ES-I3 (cell line): ENCODE measurements around the gene UXT.

Experiments used
- H3K36me3 ChIP-seq: 2 replicates; pipeline ENCODE4 v1.6.1; 2013; ENCODE audit warnings: mild to moderate bottlenecking, low read length, control low read depth, moderate library complexity; ENCODE audit not compliant: insufficient read depth
- H3K4me1 ChIP-seq: 2 replicates; pipeline ENCODE4 v1.6.1; 2013; ENCODE audit warnings: mild to moderate bottlenecking, control low read depth, low read length; ENCODE audit not compliant: insufficient read depth
- H3K9ac ChIP-seq: 2 replicates; pipeline ENCODE4 v1.6.1; 2013; ENCODE audit warnings: low read depth, mild to moderate bottlenecking, low read length, moderate library complexity
- H3K9me3 ChIP-seq: 2 replicates; pipeline ENCODE4 v1.6.1; 2013; ENCODE audit warnings: mild to moderate bottlenecking, low read length, moderate library complexity; ENCODE audit not compliant: control insufficient read depth, insufficient read depth

The UXT gene

DNA sequence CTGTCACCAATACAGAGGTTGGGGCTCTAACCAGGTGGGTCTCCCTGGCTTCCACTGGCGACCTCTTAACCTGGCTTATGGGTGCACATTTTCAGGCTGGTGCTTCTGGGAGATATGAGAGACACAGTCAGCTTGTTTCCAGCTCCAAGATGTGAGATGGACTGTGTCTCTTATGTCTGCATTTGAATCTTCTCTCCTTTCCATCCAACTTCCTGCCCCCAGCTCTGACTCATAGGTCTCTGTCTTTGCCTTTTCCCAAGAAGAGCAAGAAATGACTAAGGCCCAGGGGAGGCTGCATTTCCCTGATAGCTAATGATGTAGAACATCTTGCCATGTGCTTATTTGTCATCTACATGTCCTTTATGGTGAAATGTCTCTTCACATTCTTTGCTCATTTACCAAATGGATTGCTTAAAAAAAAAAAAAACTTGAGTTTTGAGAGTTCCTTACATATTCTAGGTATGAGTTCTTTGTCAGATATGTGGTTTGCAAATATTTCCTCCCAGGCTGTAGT is 3.2 kb upstream of the UXT start:
- Histone ChIP-seq H3K9ac (no peak overlapping the region), H3K9me3 (no peaks in the 10 kb centered on the region; the same call in 1 of the 2 replicates), H3K4me1 (peaks cover 9% of the 10 kb centered on the region; the same call in 1 of the 2 replicates), H3K36me3 (no peaks in the 10 kb centered on the region)

DNA sequence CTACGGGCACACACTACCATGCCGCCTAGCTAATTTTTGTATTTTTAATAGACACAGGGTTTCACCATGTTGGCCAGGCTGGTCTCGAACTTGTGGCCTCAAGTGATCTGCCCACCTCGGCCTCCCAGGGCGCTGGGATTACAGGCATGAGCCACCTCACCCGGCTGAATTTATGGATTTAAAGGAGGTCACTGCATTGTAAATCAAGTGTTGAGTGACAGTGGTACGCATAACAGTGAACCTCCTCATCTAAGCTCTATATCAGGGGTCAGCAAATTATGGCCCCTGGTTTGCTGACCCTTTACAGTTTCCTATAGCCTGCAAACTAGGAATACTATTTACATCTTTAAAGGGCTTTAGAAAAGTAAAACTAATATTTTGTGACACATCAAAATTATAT is 2.6 kb upstream of the UXT start:
- Histone ChIP-seq H3K9me3 (no peaks in the 10 kb centered on the region; the same call in 1 of the 2 replicates), H3K4me1 (peaks cover 9% of the 10 kb centered on the region; the same call in 1 of the 2 replicates), H3K36me3 (no peaks in the 10 kb centered on the region; the same call in 1 of the 2 replicates), H3K9ac (no peak overlapping the region)

DNA sequence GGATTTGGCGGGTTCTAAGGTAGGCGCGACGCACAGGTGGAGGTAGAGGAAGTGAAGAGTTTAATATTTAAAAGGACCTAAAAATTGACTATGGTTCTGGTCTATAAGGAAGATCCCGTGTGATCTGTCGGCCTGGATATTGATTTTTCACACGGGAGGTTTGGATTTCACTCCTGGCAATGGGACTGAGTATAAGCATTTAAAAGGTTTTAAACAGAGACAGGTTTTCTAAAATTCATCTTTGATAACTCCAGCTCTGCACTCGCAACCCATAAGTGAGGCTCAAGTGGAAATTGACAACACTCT is 394 bp upstream of the UXT start:
- Histone ChIP-seq H3K36me3 (no peaks in the 10 kb centered on the region; the same call in 1 of the 2 replicates), H3K9me3 (no peaks in the 10 kb centered on the region), H3K4me1 (peaks cover 9% of the 10 kb centered on the region; the same call in 1 of the 2 replicates), H3K9ac (peak overlapping the region; percentile 62; the same call in 1 of the 2 replicates)

DNA sequence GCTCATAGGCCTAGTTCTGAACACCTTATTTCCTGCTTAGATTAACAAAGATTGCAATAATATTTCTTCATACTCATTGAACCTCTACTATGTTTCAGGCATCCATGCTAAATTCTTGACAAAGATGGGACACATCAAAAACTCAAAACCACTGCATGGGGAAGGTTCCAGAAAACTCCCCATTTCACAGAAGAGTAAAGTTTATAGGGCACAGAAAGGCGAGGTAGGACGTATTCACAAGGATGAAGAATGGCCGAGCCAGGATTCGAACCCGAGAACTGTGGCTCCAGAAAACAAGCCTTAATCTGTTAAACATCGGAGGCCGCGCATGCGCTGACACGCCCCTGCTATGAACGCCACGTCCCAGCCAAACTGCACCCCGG is 688 bp downstream of the UXT start:
- Histone ChIP-seq H3K9ac (peak overlapping the region; percentile 62), H3K9me3 (no peaks in the 10 kb centered on the region), H3K4me1 (peaks cover 9% of the 10 kb centered on the region; the same call in 1 of the 2 replicates), H3K36me3 (no peaks in the 10 kb centered on the region; the same call in 1 of the 2 replicates)

DNA sequence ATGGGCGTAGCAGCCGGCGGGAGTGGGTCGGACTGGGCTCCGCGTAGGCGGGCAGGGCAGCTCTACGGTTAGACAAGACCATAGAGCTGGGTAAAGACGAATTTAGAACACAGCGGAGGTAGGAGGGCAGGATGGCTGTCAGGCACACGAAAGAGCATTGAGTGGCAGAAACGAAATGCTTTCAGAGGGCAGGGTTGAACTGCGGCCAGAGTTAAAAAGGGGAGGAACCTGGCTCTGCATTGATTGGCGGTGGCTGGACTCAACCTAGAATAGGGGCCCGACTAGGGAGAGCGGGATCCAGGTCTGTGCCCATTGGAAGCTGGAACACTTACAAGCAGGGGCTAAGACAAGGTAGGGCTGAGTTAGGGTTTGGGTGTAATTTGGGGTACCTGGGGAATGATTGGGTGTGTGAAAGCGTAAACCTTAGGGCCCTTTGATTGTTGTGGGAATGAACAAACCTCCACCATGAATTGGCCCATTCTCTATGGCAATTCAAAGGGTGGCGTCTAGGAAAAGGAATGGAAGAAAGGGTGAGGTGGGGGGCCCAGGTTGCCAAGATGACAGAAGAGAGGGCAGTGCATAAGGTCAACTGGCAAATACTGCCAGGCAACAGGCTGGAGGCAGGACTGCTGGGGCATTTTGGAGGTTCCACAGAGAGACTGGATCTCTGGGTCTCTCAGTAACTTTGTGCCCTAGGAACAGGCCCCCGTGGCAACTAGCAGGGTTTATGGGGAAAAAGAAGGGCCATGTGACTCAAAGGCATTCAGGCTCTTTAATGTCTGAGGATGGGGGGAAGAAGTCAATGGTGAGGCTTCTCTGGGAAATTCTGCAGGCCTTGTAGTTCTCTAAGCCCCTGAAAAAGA is 7.7 kb downstream of the UXT start:
- H3K4me1 ChIP-seq = no peaks in the 10 kb centered on the region
- peaks cover 2% of the 10 kb centered on the region; the same call in 1 of the 2 replicates for H3K36me3 ChIP-seq
- peak overlapping the region; percentile 66; the same call in 1 of the 2 replicates for H3K9ac ChIP-seq
- no peaks in the 10 kb centered on the region for H3K9me3 ChIP-seq

DNA sequence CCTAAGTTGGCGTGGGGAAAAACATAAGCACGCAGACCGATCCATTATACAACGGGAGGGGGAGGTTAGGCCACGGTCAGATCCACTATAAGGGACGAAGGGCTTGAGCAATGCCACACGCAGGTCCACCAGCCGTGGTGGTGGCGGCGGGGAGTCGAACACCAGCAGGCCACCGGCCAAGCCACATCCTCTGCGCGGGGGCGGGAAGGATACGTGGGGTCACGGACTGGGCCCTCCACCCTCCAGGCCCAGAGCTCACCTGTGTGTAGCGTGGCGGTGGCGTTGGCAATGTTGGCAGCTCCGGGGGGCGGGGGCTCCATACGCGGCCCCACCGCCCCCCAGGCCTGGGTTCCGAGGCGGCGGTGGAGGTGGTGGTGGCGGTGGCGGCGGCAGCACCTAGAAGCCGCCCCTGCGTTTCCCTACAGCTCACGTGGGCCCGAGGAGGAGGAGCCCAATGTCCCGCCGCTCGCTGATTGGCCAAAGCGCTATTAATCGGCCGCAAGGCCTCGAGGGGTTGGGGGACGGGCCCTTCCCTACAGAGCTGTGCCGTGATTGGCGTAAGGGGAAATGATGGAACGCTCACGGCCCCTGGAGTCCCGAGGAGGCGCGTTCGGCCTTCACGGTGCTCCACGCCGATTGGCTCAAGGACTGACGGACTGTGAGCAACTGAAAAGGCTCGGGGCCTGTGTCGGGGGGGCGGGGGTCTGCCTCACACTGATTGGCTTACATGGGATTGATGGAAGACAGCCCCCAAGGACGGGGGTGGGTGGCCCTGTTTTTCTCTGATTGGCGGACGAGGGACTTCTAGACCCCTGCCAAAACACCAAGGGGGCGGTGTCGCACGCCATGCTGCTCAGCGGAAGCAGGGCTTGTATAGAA is 8.6 kb downstream of the UXT start, which contains the start of gene ELK1:
Gene ELK1 (minus strand): TSS at position 400 of the 879 bp plus-strand sequence. CDS start 9,122 bp downstream, outside the sequence.
- H3K36me3 ChIP-seq = peaks cover 2% of the 10 kb centered on the region; the same call in 1 of the 2 replicates
- H3K9ac ChIP-seq = peak within 1 kb of the TSS; percentile 66; the same call in 1 of the 2 replicates
- no peaks in the 10 kb centered on the region for H3K4me1 ChIP-seq
- no peaks in the 10 kb centered on the region for H3K9me3 ChIP-seq

DNA sequence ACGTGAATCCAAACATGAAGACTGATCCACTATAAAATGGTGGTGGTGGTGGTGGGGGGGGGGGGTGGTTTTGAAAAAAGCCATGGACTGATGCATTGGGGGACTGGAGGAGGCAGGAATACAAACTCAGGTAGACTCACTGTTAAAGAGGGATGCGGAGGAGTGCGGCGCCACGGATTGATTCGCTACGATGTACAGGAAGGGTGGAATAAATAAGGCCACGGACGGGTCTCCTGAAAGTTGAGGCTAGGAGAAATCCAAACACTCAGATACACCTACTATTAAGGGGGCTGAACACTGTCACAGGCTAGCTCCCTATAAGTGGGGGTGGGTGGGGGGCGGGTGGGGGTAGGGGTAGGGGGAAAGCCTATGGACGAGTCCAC is 9.2 kb downstream of the UXT start:
- H3K4me1 ChIP-seq = no peaks in the 10 kb centered on the region
- peak overlapping the region; percentile 26; the same call in 1 of the 2 replicates for H3K9ac ChIP-seq
- H3K36me3 ChIP-seq = peaks cover 2% of the 10 kb centered on the region; the same call in 1 of the 2 replicates
- H3K9me3 ChIP-seq = no peaks in the 10 kb centered on the region

DNA sequence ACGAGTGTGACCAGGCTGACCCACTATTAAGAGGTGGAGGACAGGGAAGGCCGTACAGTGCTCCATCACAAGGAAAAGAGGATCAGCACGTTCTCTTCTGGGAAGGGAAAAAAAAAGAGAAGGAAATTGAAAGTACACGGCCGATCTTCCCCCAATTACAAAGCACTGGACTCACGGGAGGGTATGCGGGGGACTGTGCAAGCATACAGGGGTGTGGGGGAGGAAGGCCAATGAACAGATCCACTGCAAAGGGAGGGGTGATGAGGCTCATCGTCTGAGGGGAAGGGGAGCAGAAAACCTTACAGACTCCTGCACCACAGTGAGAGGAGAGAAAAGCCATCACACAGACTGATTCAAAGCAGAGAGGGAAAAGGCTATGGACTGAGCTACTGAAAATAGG is 9.7 kb downstream of the UXT start:
- Histone ChIP-seq H3K9ac (peak overlapping the region; percentile 26; the same call in 1 of the 2 replicates), H3K9me3 (no peaks in the 10 kb centered on the region), H3K36me3 (peaks cover 2% of the 10 kb centered on the region; the same call in 1 of the 2 replicates), H3K4me1 (no peaks in the 10 kb centered on the region; the same call in 1 of the 2 replicates)

DNA sequence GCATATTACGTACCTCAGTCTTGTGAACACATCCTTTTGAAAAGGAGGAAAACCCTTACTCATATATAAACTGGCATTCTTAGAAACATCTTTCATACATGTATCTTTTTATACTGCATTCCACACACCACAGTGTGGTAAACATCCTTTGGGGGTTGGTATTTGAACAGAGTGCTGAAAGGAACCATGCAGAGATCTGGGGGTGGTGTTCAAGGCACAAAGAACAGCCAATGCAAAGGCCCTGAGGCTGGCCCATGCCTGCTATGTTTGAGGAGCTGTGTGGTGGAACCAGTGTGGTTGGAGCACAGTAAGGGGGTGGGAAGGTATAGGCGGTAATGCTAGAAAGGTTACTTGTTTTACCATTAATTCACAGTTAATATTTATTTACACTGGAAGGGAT is 10.6 kb downstream of the UXT start:
- Histone ChIP-seq H3K36me3 (peaks cover 2% of the 10 kb centered on the region; the same call in 1 of the 2 replicates), H3K9me3 (no peaks in the 10 kb centered on the region), H3K4me1 (no peaks in the 10 kb centered on the region; the same call in 1 of the 2 replicates), H3K9ac (no peak overlapping the region)

DNA sequence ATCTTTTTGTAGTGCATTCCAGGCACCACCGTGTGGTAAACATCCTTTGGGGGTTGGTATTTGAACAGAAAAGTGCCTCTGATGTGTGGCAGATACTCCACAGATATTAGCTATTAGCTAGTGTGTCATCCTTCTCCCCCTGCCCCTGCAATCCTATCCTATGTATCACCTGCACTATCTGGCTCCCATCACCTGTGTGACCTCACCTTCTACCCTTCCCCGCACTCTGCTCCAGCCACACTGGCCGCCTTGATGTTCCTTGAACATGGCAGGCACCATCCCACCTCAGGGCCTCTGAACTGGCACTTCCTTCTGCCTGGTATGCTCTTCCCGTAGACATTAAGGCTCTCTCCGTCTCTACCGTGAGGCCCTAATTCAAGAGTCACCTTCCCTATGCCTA is 12.3 kb downstream of the UXT start:
- no peaks in the 10 kb centered on the region for H3K9me3 ChIP-seq

DNA sequence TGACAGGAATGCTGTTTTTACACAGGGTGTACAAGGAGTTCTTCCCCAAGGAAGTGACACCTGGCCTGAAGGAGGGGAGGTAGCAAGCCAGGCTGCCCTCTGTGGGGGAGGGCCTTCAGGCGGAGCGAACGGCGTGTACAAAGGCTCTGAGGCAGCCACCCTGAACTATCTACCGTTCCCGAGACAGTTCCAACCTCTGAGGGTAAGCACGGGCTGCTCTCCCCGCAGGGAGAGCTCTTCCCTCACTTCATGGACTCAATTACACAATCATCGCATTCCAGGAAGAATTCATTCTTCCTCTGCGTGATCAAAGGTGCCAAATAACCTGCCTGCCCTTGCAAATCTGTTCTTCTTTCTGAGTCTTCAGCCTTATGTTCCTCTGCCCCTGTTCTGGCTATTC is 13.4 kb downstream of the UXT start:
- no peak overlapping the region for H3K9ac ChIP-seq
- H3K36me3 ChIP-seq = peaks cover 7% of the 10 kb centered on the region
- no peaks in the 10 kb centered on the region; the same call in 1 of the 2 replicates for H3K4me1 ChIP-seq
- no peaks in the 10 kb centered on the region for H3K9me3 ChIP-seq

More for the DNA sequence above, 12.3 kb downstream of the UXT start:
- Histone ChIP-seq H3K36me3 (peaks cover 2% of the 10 kb centered on the region; the same call in 1 of the 2 replicates), H3K9ac (no peak overlapping the region), H3K4me1 (no peaks in the 10 kb centered on the region; the same call in 1 of the 2 replicates)

DNA sequence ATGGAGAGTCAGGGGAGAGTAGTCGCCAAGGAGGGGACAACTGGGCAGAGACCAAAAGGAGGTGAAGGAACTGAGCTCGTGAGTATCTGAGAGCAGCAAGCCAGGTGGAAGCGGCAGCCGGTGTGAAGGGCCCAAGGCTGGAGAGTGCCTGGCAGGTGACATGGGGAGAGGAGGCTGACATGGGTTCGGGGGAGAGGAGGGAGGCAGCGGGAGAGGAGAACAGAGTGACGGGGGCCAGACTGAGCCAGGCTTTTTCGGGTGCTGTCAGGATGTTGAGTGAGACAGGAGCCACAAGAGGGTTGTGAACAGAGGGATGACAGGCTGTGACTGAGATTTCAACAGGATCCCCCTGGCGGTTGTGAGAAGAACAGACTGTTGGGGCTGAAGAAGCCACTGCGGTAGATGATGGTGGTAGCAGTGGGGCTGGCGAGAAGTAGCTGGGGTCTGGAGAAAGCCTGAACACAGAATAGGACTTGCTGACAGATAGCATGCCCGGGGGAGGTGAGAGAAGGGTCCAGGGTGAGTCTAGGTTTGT is 14.4 kb downstream of the UXT start:
- Histone ChIP-seq H3K9me3 (no peaks in the 10 kb centered on the region; the same call in 1 of the 2 replicates), H3K4me1 (no peaks in the 10 kb centered on the region; the same call in 1 of the 2 replicates), H3K9ac (no peak overlapping the region), H3K36me3 (peaks cover 15% of the 10 kb centered on the region)

DNA sequence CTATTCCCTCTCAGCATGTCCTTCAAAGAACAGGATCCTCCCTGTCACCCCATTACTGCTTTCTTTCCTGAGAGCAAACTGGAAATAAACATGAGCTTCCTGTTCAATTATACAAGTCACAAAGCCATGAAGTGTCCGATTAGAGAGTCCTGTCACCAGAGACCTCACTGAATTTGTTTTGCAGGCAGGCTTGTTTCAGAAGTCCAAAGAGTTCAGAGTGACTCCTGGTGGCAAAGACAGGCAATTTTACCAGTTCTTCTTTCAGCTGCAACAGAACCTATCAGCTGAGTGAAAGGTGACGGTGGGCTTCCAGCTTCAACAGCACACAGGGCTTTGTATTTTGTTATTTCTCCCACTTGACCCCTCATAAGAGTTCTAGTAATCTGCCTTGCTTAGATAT is 15.1 kb downstream of the UXT start:
- Histone ChIP-seq H3K36me3 (peaks cover 17% of the 10 kb centered on the region), H3K9me3 (no peaks in the 10 kb centered on the region; the same call in 1 of the 2 replicates), H3K9ac (no peak overlapping the region), H3K4me1 (no peaks in the 10 kb centered on the region; the same call in 1 of the 2 replicates)
